ENCODE data around the gene APBB1.
"Not testable (repeated sequence)": the region's sequence is repeated elsewhere in the genome, so short reads cannot be mapped to it uniquely, and the experiment has no call there.

APBB1 gene

GRCh38 chr11:6417907-6418556 is 862 bp downstream of the APBB1 start:
- no peak for DNase-seq (ENCODE audit: low read depth in 2 of 2)

- no peak for DNase-seq (ENCODE audit: low read depth in 2 of 2)
Measured at GRCh38 chr11:6415797-6416196, 3.1 kb downstream of the APBB1 start.

GRCh38 chr11:6414874-6415328 is 4.0 kb downstream of the APBB1 start:
- no peak for DNase-seq (ENCODE audit: low read depth in 2 of 2)

- DNase-seq (ENCODE audit: low read depth in 2 of 2) = peak; percentile 46 to 67
Measured at GRCh38 chr11:6413791-6414201, 5.1 kb downstream of the APBB1 start.

GRCh38 chr11:6411594-6412031 is 7.3 kb downstream of the APBB1 start:
- DNase-seq (ENCODE audit: low read depth in 2 of 2) = no peak

GRCh38 chr11:6410695-6411430 is 8.0 kb downstream of the APBB1 start:
- no peak for DNase-seq (ENCODE audit: low read depth in 2 of 2)

GRCh38 chr11:6406370-6406769 is 12.5 kb downstream of the APBB1 start:
- DNase-seq (ENCODE audit: low read depth in 2 of 2) = no peak

GRCh38 chr11:6405846-6406245 is 13.0 kb downstream of the APBB1 start:
- DNase-seq (ENCODE audit: low read depth in 2 of 2) = no peak

GRCh38 chr11:6405052-6405667 is 13.7 kb downstream of the APBB1 start:
- no peak for DNase-seq (ENCODE audit: low read depth in 2 of 2)

GRCh38 chr11:6404342-6405051 is 14.4 kb downstream of the APBB1 start:
- no peak for DNase-seq (ENCODE audit: low read depth in 2 of 2)

- no peak for DNase-seq (ENCODE audit: low read depth in 2 of 2)
Measured at GRCh38 chr11:6403539-6403938, 15.4 kb downstream of the APBB1 start.

- peak in 1 of 2 experiments; percentile 57 for DNase-seq (ENCODE audit: low read depth in 2 of 2)
Measured at GRCh38 chr11:6402561-6402981, 16.3 kb downstream of the APBB1 start.

GRCh38 chr11:6402061-6402470 is 16.8 kb downstream of the APBB1 start:
- no peak for DNase-seq (ENCODE audit: low read depth in 2 of 2)

GRCh38 chr11:6401464-6401863 is 17.4 kb downstream of the APBB1 start:
- DNase-seq (ENCODE audit: low read depth in 2 of 2) = no peak

- DNase-seq (ENCODE audit: low read depth in 2 of 2) = no peak
Measured at GRCh38 chr11:6400431-6401345, 18.2 kb downstream of the APBB1 start.

- no peak for DNase-seq (ENCODE audit: low read depth in 2 of 2)
Measured at GRCh38 chr11:6397636-6398035, 21.3 kb downstream of the APBB1 start.

- DNase-seq (ENCODE audit: low read depth in 2 of 2) = no peak
Measured at GRCh38 chr11:6397156-6397555, 21.7 kb downstream of the APBB1 start.

- no peak for DNase-seq (ENCODE audit: low read depth in 2 of 2)
Measured at GRCh38 chr11:6395470-6396060, 23.3 kb downstream of the APBB1 start.

GRCh38 chr11:6393989-6394670 is 24.8 kb downstream of the APBB1 start:
- no peak for DNase-seq (ENCODE audit: low read depth in 2 of 2)

GRCh38 chr11:6392251-6392650 is 26.6 kb downstream of the APBB1 start:
- DNase-seq (ENCODE audit: low read depth in 2 of 2) = not testable (repeated sequence)
